WTC11 (cell line): Measurements from ENCODE around the gene SESN2. TPM values are rescaled to one million over a fixed set of nuclear protein-coding genes. Genes with fewer than 3 reads are reported as not detected.

Source experiments
- ATAC-seq: fragments of 200-7000 bp; cut with Tn5 transposase; 2 replicates; pipeline ENCODE4 v1.10.0; 2021; ENCODE audit warnings: mild to moderate bottlenecking, moderate library complexity
- CTCF ChIA-PET: fragments of 300-600 bp; sonication (Branson Sonifier 250); formaldehyde crosslinking; loops from one replicate; lab custom pipeline; 2021; ENCODE audit warnings: antibody characterized with exemption; lab: Charles Lee
- POLR2A ChIA-PET: fragments of 350-600 bp; sonication (Branson Sonifier 250); formaldehyde crosslinking; loops from one replicate; lab custom pipeline; 2021; ENCODE audit warnings: antibody characterized with exemption; lab: Charles Lee
- DNase-seq: peaks from one replicate; pipeline ENCODE4 v3.0.0; 2021; ENCODE audit warnings: low spot score
- H3K27ac Mint-ChIP-seq: 2 replicates; pipeline ENCODE4 v1.8.0; 2021; ENCODE audit warnings: mixed read lengths
- H3K27me3 Mint-ChIP-seq: 2 replicates; pipeline ENCODE4 v1.8.0; 2021; ENCODE audit warnings: low read depth, mild to moderate bottlenecking, moderate library complexity, mixed read lengths
- H3K36me3 Mint-ChIP-seq: 2 replicates; pipeline ENCODE4 v1.8.0; 2021; ENCODE audit warnings: mixed read lengths
- H3K4me1 Mint-ChIP-seq: 2 replicates; pipeline ENCODE4 v1.8.0; 2022; ENCODE audit warnings: mixed read lengths
- H3K4me3 Mint-ChIP-seq: 2 replicates; pipeline ENCODE4 v1.8.0; 2021; ENCODE audit warnings: mild to moderate bottlenecking, moderate library complexity, mixed read lengths
- H3K9me3 Mint-ChIP-seq: 2 replicates; pipeline ENCODE4 v1.8.0; 2021; ENCODE audit warnings: mixed read lengths
- CREB1 ChIP-seq: sonication (generic); formaldehyde crosslinking; IDR thresholded peaks from 2 replicates; pipeline ENCODE4 v1.8.0; 2023; ENCODE audit warnings: mild to moderate bottlenecking, missing genetic modification reagents
- GABPB1 ChIP-seq: sonication (generic); formaldehyde crosslinking; IDR thresholded peaks from 2 replicates; pipeline ENCODE4 v1.8.1; 2023; ENCODE audit warnings: mild to moderate bottlenecking, missing genetic modification reagents
- GRHL2 ChIP-seq: fragments of 250-450 bp; sonication (Bioruptor Pico); IDR thresholded peaks from 2 replicates; pipeline ENCODE4 v1.8.0; 2022; ENCODE audit warnings: mild to moderate bottlenecking, moderate library complexity; ENCODE audit not compliant: insufficient replicate concordance, severe bottlenecking
- MYBL2 ChIP-seq: sonication (generic); formaldehyde crosslinking; IDR thresholded peaks from 2 replicates; pipeline ENCODE4 v1.8.1; 2023; ENCODE audit warnings: mild to moderate bottlenecking, moderate library complexity, missing genetic modification reagents
- RELA ChIP-seq: sonication (generic); formaldehyde crosslinking; IDR thresholded peaks from 2 replicates; pipeline ENCODE4 v1.8.1; 2022; ENCODE audit warnings: missing genetic modification reagents, mild to moderate bottlenecking, borderline replicate concordance
- SOX15 ChIP-seq: fragments of 250-450 bp; sonication (Bioruptor Pico); IDR thresholded peaks from 2 replicates; pipeline ENCODE4 v1.9.0; 2021; ENCODE audit warnings: mild to moderate bottlenecking
- SP1 ChIP-seq: sonication (generic); formaldehyde crosslinking; conservative IDR thresholded peaks from 2 replicates; pipeline ENCODE4 v1.8.1; 2022; ENCODE audit warnings: missing genetic modification reagents
- TEAD4 ChIP-seq: sonication (generic); formaldehyde crosslinking; IDR thresholded peaks from 2 replicates; pipeline ENCODE4 v1.8.0; 2022; ENCODE audit warnings: mild to moderate bottlenecking, missing genetic modification reagents
- TP53 ChIP-seq: sonication (generic); formaldehyde crosslinking; IDR thresholded peaks from 2 replicates; pipeline ENCODE4 v1.8.1; 2023; ENCODE audit warnings: mild to moderate bottlenecking, missing genetic modification reagents
- ZNF121 ChIP-seq: sonication (generic); formaldehyde crosslinking; IDR thresholded peaks from 2 replicates; pipeline ENCODE4 v1.8.0; 2023; ENCODE audit warnings: missing genetic modification reagents
- ZNF219 ChIP-seq: sonication (generic); formaldehyde crosslinking; IDR thresholded peaks from 2 replicates; pipeline ENCODE4 v1.8.0; 2023; ENCODE audit warnings: missing genetic modification reagents, mild to moderate bottlenecking, borderline replicate concordance
- total RNA-seq: library from RNA; stranded (reverse); gene quantifications from 3 replicates; pipeline ENCODE4 v1.2.3, GENCODE V29; 2021
- TF ChIP-seq, protein P1 (sequence below): sonication (generic); formaldehyde crosslinking; IDR thresholded peaks from 2 replicates; pipeline ENCODE4 v1.8.0; 2022; ENCODE audit warnings: missing genetic modification reagents
- TF ChIP-seq, protein P2 (sequence below): sonication (generic); formaldehyde crosslinking; IDR thresholded peaks from 2 replicates; pipeline ENCODE4 v1.8.1; 2023; ENCODE audit warnings: mild to moderate bottlenecking, missing genetic modification reagents, moderate library complexity
- TF ChIP-seq, protein P3 (sequence below): sonication (generic); formaldehyde crosslinking; IDR thresholded peaks from 2 replicates; pipeline ENCODE4 v1.8.1; 2022; ENCODE audit warnings: missing genetic modification reagents, borderline replicate concordance
- TF ChIP-seq, protein P4 (sequence below): sonication (generic); formaldehyde crosslinking; IDR thresholded peaks from 2 replicates; pipeline ENCODE4 v1.8.1; 2023; ENCODE audit warnings: mild to moderate bottlenecking, missing genetic modification reagents, moderate library complexity
- TF ChIP-seq, protein P5 (sequence below): sonication (generic); formaldehyde crosslinking; IDR thresholded peaks from 2 replicates; pipeline ENCODE4 v1.8.0; 2022; ENCODE audit warnings: mild to moderate bottlenecking, missing genetic modification reagents
- TF ChIP-seq, protein P6 (sequence below): sonication (generic); formaldehyde crosslinking; IDR thresholded peaks from 2 replicates; pipeline ENCODE4 v1.8.1; 2023; ENCODE audit warnings: mild to moderate bottlenecking, missing genetic modification reagents

Gene SESN2
- total RNA-seq, 1 experiment from 2014 or later, result 38.1 TPM

DNA sequence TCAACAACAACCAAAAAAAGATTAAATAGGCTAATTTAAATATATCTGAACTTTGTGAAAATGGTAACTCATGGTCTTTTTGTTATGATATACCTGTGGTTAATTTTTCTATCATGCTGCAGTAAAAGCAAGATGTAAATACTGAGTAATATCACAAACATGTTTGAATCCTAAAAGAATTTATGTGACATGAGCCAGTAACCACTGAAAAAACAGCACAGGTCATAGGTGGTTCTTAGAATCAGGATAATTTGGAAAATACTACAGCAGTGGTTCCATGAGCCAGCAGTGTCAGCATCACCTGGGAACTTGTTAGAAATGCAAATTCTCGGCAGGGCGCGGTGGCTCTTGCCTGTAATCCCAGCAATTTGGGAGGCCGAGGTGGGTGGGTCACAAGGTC, 19.3 kb upstream of the SESN2 start (continued):
- TF ChIP-seq, protein P1, sequence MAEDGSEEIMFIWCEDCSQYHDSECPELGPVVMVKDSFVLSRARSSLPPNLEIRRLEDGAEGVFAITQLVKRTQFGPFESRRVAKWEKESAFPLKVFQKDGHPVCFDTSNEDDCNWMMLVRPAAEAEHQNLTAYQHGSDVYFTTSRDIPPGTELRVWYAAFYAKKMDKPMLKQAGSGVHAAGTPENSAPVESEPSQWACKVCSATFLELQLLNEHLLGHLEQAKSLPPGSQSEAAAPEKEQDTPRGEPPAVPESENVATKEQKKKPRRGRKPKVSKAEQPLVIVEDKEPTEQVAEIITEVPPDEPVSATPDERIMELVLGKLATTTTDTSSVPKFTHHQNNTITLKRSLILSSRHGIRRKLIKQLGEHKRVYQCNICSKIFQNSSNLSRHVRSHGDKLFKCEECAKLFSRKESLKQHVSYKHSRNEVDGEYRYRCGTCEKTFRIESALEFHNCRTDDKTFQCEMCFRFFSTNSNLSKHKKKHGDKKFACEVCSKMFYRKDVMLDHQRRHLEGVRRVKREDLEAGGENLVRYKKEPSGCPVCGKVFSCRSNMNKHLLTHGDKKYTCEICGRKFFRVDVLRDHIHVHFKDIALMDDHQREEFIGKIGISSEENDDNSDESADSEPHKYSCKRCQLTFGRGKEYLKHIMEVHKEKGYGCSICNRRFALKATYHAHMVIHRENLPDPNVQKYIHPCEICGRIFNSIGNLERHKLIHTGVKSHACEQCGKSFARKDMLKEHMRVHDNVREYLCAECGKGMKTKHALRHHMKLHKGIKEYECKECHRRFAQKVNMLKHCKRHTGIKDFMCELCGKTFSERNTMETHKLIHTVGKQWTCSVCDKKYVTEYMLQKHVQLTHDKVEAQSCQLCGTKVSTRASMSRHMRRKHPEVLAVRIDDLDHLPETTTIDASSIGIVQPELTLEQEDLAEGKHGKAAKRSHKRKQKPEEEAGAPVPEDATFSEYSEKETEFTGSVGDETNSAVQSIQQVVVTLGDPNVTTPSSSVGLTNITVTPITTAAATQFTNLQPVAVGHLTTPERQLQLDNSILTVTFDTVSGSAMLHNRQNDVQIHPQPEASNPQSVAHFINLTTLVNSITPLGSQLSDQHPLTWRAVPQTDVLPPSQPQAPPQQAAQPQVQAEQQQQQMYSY (CRISPR knock-in tag), result no peak
- no peak for TF ChIP-seq MYBL2
- no peak for TF ChIP-seq ZNF219 (CRISPR knock-in tag)
- TF ChIP-seq, protein P2, sequence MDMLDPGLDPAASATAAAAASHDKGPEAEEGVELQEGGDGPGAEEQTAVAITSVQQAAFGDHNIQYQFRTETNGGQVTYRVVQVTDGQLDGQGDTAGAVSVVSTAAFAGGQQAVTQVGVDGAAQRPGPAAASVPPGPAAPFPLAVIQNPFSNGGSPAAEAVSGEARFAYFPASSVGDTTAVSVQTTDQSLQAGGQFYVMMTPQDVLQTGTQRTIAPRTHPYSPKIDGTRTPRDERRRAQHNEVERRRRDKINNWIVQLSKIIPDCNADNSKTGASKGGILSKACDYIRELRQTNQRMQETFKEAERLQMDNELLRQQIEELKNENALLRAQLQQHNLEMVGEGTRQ (CRISPR knock-in tag), result no peak
- TF ChIP-seq, protein P3, sequence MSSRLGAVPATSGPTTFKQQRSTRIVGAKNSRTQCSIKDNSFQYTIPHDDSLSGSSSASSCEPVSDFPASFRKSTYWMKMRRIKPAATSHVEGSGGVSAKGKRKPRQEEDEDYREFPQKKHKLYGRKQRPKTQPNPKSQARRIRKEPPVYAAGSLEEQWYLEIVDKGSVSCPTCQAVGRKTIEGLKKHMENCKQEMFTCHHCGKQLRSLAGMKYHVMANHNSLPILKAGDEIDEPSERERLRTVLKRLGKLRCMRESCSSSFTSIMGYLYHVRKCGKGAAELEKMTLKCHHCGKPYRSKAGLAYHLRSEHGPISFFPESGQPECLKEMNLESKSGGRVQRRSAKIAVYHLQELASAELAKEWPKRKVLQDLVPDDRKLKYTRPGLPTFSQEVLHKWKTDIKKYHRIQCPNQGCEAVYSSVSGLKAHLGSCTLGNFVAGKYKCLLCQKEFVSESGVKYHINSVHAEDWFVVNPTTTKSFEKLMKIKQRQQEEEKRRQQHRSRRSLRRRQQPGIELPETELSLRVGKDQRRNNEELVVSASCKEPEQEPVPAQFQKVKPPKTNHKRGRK (CRISPR knock-in tag), result no peak
- TF ChIP-seq TEAD4, result no peak
- TF ChIP-seq, protein P4, sequence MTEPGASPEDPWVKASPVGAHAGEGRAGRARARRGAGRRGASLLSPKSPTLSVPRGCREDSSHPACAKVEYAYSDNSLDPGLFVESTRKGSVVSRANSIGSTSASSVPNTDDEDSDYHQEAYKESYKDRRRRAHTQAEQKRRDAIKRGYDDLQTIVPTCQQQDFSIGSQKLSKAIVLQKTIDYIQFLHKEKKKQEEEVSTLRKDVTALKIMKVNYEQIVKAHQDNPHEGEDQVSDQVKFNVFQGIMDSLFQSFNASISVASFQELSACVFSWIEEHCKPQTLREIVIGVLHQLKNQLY (CRISPR knock-in tag), result no peak
- no peak for TF ChIP-seq GRHL2 (CRISPR knock-in tag)
- TF ChIP-seq, protein P5, sequence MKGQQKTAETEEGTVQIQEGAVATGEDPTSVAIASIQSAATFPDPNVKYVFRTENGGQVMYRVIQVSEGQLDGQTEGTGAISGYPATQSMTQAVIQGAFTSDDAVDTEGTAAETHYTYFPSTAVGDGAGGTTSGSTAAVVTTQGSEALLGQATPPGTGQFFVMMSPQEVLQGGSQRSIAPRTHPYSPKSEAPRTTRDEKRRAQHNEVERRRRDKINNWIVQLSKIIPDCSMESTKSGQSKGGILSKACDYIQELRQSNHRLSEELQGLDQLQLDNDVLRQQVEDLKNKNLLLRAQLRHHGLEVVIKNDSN (CRISPR knock-in tag), result no peak

DNA sequence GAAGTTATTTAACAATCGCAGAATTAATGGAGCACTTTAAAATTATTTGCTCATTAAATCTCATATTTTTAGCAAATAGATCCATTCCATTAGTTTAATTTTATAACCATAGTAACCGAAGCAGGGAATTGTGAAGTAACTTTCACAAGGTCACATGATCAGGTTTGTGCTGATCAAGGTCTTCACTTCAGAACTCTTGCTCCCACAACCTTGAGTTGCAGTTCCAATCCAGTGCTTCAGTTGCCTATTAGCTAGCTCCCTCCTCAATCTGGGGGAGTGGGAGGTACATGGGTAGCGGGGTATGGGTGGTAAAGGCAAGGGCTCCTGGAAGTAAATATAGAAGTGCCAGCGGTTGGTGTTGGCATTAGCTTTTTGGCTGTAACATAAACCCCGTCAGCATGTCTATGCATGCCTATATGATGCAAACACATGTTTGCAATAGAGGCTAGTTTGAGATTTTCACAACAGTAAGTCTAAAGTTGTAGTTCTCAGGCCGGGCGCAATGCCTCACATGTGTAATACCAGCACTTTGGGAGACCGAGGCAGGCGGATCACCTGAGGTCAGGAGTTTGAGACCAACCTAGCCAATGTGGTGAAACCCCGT, 17.6 kb upstream of the SESN2 start:
- DNase-seq, result no peak
- ChIA-PET POLR2A (no interaction called here), CTCF (no interaction called here)
- ATAC-seq, result no peak
- H3K4me1 Mint-ChIP-seq, result peaks cover 5% of the 10 kb centered on the region
- no peaks in the 10 kb centered on the region for H3K9me3 Mint-ChIP-seq
- no peak overlapping the region for H3K4me3 Mint-ChIP-seq
- no peaks in the 10 kb centered on the region for H3K27me3 Mint-ChIP-seq
- H3K27ac Mint-ChIP-seq, result no peak overlapping the region
- H3K36me3 Mint-ChIP-seq, result no peaks in the 10 kb centered on the region
- TF ChIP-seq CREB1 (CRISPR knock-in tag) (no peak), GABPB1 (CRISPR knock-in tag) (no peak), MYBL2 (no peak), TEAD4 (no peak), RELA (CRISPR knock-in tag) (no peak), SP1 (no peak), ZNF121 (CRISPR knock-in tag) (no peak), SOX15 (CRISPR knock-in tag) (no peak), TP53 (CRISPR knock-in tag) (no peak)
- TF ChIP-seq, protein P6, sequence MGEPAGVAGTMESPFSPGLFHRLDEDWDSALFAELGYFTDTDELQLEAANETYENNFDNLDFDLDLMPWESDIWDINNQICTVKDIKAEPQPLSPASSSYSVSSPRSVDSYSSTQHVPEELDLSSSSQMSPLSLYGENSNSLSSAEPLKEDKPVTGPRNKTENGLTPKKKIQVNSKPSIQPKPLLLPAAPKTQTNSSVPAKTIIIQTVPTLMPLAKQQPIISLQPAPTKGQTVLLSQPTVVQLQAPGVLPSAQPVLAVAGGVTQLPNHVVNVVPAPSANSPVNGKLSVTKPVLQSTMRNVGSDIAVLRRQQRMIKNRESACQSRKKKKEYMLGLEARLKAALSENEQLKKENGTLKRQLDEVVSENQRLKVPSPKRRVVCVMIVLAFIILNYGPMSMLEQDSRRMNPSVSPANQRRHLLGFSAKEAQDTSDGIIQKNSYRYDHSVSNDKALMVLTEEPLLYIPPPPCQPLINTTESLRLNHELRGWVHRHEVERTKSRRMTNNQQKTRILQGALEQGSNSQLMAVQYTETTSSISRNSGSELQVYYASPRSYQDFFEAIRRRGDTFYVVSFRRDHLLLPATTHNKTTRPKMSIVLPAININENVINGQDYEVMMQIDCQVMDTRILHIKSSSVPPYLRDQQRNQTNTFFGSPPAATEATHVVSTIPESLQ (CRISPR knock-in tag), result no peak
- TF ChIP-seq, protein P1 (CRISPR knock-in tag), result no peak
- TF ChIP-seq, protein P4 (CRISPR knock-in tag), result no peak
- TF ChIP-seq, protein P3 (CRISPR knock-in tag), result no peak
